ENCODE data around the gene CACNA1C.

CACNA1C gene

DNA sequence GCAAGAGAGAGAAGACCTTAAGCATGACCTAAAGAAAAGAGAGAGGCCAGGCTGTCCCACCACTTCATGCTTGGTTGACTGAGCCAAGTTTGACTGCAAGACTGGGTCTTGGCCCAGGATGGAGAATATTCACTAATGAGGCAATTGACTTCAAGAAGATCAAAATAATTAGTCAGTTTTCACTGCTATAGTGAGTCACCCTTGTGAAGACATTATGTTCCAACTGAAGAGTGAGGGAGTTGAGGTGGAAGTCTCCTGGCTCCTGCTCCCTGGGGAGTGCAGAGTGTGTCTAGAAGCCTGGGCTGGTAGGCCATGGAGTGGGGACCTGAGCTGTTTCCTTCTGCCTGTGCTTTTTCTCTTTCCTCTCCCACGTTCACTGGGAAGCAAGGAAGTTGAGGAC lies 117.6 kb downstream of the CACNA1C start:
- TF ChIP-seq, protein P1, sequence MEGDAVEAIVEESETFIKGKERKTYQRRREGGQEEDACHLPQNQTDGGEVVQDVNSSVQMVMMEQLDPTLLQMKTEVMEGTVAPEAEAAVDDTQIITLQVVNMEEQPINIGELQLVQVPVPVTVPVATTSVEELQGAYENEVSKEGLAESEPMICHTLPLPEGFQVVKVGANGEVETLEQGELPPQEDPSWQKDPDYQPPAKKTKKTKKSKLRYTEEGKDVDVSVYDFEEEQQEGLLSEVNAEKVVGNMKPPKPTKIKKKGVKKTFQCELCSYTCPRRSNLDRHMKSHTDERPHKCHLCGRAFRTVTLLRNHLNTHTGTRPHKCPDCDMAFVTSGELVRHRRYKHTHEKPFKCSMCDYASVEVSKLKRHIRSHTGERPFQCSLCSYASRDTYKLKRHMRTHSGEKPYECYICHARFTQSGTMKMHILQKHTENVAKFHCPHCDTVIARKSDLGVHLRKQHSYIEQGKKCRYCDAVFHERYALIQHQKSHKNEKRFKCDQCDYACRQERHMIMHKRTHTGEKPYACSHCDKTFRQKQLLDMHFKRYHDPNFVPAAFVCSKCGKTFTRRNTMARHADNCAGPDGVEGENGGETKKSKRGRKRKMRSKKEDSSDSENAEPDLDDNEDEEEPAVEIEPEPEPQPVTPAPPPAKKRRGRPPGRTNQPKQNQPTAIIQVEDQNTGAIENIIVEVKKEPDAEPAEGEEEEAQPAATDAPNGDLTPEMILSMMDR (IDR thresholded peaks at IDR 0.05; ENCODE audit: low read depth, low read length) = no peak
- H3K9me3 ChIP-seq = no peaks in the 10 kb centered on the region
- H3K4me1 ChIP-seq = no peaks in the 10 kb centered on the region
- no peaks in the 10 kb centered on the region for H3K36me3 ChIP-seq
- no peaks in the 10 kb centered on the region; the same call in 1 of the 2 replicates for H3K27me3 ChIP-seq
- no peak for DNase-seq
- H3K4me3 ChIP-seq (ENCODE audit: low read depth, low read length) = no peak overlapping the region

DNA sequence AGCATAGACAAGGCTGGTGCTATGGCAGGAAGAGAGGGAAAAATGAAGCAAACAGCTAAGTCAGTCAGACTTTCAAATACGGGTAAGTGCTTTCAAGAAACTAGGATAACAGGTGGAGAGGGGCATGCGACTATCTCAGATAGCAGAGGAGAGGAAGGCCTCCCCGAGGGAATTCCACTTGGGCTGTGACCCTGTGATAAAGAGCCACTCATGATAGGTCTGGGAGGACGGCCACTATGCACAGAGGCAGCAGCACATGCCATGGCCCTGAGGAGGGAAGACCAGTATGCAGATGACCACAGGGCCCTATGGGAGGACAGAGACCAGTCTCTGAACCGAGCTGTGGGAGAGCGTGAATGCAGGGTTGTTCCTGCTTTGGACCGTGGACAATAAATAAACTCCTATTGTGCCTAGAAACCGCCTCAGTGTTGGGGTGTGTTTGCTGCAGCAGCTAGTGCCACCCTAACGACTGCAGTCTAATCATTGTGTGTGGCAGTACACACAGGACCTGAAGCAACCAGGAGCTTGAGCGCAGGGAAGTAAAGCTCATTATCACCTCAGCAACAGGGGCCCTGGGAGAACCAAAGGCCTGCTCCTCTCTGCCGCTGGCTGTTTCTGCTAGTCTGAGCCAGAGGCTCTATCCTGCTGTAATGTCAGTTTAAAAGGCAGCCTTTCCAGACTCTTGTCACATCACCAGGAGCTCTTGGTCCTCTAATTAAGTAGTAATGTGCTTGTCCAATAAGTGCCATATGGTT lies 119.1 kb downstream of the CACNA1C start:
- no peaks in the 10 kb centered on the region for H3K9me3 ChIP-seq
- no peak overlapping the region for H3K4me3 ChIP-seq (ENCODE audit: low read depth, low read length)
- TF ChIP-seq, protein P1 (IDR thresholded peaks at IDR 0.05; ENCODE audit: low read depth, low read length) = no peak
- peaks cover 8% of the 10 kb centered on the region; the same call in 1 of the 2 replicates for H3K27me3 ChIP-seq
- H3K4me1 ChIP-seq = no peaks in the 10 kb centered on the region
- DNase-seq = no peak
- no peaks in the 10 kb centered on the region for H3K36me3 ChIP-seq

DNA sequence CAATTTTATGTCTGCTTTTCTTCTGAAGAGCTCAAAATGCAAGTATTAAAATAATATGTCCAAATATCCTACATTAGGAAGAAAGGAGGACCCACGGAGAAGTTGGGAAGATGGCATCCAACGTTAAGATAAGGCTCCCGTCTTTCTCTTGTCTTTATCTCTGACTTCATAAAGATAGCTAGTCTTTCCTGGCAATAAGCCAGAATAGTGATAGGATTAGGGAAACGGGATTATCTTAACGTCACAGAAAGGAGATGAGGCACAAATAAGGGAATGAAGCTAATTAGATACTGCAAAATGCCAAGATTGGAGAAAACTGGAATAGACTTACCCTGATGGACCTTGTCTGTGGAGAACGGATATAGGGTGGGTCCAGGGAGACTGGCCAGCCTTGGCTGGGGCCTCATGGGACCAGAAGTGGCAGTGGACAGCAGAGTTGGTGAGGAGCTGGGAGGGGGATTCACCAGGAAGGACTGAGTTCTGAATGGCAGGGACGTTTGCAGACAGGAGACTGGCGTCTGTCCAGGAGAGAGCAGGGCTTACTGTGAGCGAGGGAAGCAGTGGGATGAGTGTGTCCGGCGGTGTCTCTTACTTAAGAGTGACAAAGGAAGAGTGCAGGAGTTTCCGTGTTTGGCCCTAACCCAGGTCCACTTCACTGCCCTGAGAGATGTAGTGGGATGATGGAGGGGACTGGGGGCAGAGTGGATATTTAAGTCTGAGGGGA lies 119.9 kb downstream of the CACNA1C start:
- H3K27me3 ChIP-seq = peaks cover 12% of the 10 kb centered on the region
- TF ChIP-seq, protein P1 (IDR thresholded peaks at IDR 0.05; ENCODE audit: low read depth, low read length) = no peak
- H3K4me3 ChIP-seq (ENCODE audit: low read depth, low read length) = no peak overlapping the region
- no peak for DNase-seq
- no peaks in the 10 kb centered on the region for H3K36me3 ChIP-seq
- H3K4me1 ChIP-seq = no peaks in the 10 kb centered on the region
- no peaks in the 10 kb centered on the region for H3K9me3 ChIP-seq

DNA sequence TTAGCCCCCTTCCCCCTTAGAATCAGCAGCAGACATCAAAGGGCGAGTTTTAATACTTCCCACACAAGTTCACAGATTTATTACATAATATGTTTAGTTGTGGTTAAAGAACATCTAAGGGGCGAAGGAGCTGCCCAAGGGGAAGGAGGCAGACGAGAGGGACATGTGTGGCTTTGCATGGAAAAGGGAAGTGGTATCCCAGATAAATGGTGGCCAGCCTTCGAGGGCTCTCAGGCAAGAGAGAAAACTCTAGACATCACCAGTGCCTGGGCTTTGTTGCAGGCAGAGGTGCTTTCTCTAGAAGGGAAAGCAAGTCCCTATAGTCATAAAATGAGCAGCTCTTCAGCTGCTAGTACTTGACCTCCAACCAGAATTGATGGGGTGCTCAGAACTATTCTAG lies 121.2 kb downstream of the CACNA1C start:
- no peak for DNase-seq
- H3K9me3 ChIP-seq = no peaks in the 10 kb centered on the region

DNA sequence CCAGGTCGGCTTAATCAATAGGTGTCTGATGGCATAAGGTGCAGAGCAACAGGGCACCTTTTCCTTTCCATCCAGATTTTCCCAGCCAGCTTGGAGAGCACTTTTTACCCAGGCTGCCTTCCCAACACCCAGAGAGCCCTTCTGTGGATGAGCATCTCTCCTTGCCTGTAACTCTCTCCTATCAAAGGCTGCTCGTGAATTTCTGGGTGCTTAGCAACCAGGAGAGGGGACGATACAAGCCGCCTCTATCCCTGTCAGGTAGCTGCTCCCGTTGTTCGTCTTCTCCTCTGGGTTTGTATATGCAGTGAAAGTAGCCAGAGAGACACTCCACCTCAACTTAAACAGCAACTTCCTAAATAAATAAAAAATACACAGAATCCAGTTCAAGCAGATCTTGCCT lies 124.2 kb downstream of the CACNA1C start:
- TF ChIP-seq, protein P1 (IDR thresholded peaks at IDR 0.05; ENCODE audit: low read depth, low read length) = no peak

More for the DNA sequence above, 121.2 kb downstream of the CACNA1C start:
- no peak overlapping the region for H3K4me3 ChIP-seq (ENCODE audit: low read depth, low read length)
- TF ChIP-seq, protein P1 (IDR thresholded peaks at IDR 0.05; ENCODE audit: low read depth, low read length) = no peak
- no peaks in the 10 kb centered on the region for H3K36me3 ChIP-seq
- no peaks in the 10 kb centered on the region for H3K4me1 ChIP-seq
- H3K27me3 ChIP-seq = peaks cover 23% of the 10 kb centered on the region

DNA sequence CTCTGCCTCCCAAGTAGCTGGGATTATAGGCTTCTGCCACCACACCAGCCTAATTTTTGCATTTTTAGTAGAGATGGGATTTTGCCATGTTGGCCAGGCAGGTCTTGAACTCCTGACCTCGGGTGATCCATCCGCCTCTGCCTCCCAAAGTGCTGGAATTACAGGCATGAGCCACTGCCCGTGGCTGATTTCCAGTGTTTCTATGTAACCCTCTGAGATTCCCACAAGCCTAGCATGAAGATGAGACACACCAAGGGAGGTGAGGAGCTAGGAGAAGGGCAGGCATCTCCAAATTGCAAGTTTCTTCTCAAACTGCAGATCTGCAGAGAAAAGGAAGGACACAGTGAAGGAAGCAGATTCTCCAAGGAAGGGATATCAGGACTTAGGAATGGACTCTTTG lies 125.0 kb downstream of the CACNA1C start:
- Histone ChIP-seq H3K9me3 (no peaks in the 10 kb centered on the region), H3K36me3 (no peaks in the 10 kb centered on the region), H3K4me3 (ENCODE audit: low read depth, low read length) (no peak overlapping the region), H3K27me3 (peaks cover 30% of the 10 kb centered on the region), H3K4me1 (no peaks in the 10 kb centered on the region)
- no peak for DNase-seq
- TF ChIP-seq, protein P1 (IDR thresholded peaks at IDR 0.05; ENCODE audit: low read depth, low read length) = no peak

More for the DNA sequence above, 124.2 kb downstream of the CACNA1C start:
- no peaks in the 10 kb centered on the region for H3K36me3 ChIP-seq
- no peak overlapping the region for H3K4me3 ChIP-seq (ENCODE audit: low read depth, low read length)
- no peaks in the 10 kb centered on the region for H3K4me1 ChIP-seq
- H3K9me3 ChIP-seq = no peaks in the 10 kb centered on the region
- DNase-seq = no peak
- peaks cover 30% of the 10 kb centered on the region for H3K27me3 ChIP-seq
